ENCODE data around the gene FAM174C.

The FAM174C gene

GRCh38 chr19:1274852-1275259, 474 bp upstream of the FAM174C start:
- DNase-seq, result no peak

- no peak for DNase-seq
Measured at GRCh38 chr19:1275976-1276627, 772 bp downstream of the FAM174C start.

- DNase-seq, result no peak
Measured at GRCh38 chr19:1276628-1277022, 1.3 kb downstream of the FAM174C start.

GRCh38 chr19:1277061-1277460, 1.7 kb downstream of the FAM174C start:
- DNase-seq, result no peak

- no peak for DNase-seq
Measured at GRCh38 chr19:1278074-1278473, 2.7 kb downstream of the FAM174C start.

- no peak for DNase-seq
Measured at GRCh38 chr19:1278713-1279660, 3.7 kb downstream of the FAM174C start.

GRCh38 chr19:1279782-1280341, 4.5 kb downstream of the FAM174C start:
- peak; percentile 79 to 83 for DNase-seq

GRCh38 chr19:1280636-1281568, 5.6 kb downstream of the FAM174C start:
- DNase-seq, result no peak

GRCh38 chr19:1281569-1282287, 6.4 kb downstream of the FAM174C start:
- no peak for DNase-seq

- DNase-seq, result no peak
Measured at GRCh38 chr19:1282588-1283206, 7.4 kb downstream of the FAM174C start.

- DNase-seq, result no peak
Measured at GRCh38 chr19:1283207-1283916, 8.0 kb downstream of the FAM174C start.

- DNase-seq, result no peak
Measured at GRCh38 chr19:1283917-1284292, 8.6 kb downstream of the FAM174C start.

GRCh38 chr19:1284293-1284978, 9.1 kb downstream of the FAM174C start:
- peak in 1 of 2 experiments; percentile 29 for DNase-seq

- no peak for DNase-seq
Measured at GRCh38 chr19:1284979-1285736, 9.8 kb downstream of the FAM174C start.

- no peak for DNase-seq
Measured at GRCh38 chr19:1285737-1286360, 10.5 kb downstream of the FAM174C start, which contains the start of gene EFNA2. Gene EFNA2, plus strand, starts transcription at chr19:1285873. Its CDS starts 296 bp downstream, at chr19:1286169.

- no peak for DNase-seq
Measured at GRCh38 chr19:1286487-1287353, 11.4 kb downstream of the FAM174C start.

GRCh38 chr19:1287354-1288225, 12.3 kb downstream of the FAM174C start:
- peak in 1 of 2 experiments; percentile 30 for DNase-seq

Data from NCI-H524 (cell line).